ENCODE measurements around the gene PIGS.
A peak's percentile ranks its signal among the peaks of the same experiment; 100 is the strongest.
"Not testable (repeated sequence)": the region's sequence is repeated elsewhere in the genome, so short reads cannot be mapped to it uniquely, and the experiment has no call there.

Gene PIGS

DNA sequence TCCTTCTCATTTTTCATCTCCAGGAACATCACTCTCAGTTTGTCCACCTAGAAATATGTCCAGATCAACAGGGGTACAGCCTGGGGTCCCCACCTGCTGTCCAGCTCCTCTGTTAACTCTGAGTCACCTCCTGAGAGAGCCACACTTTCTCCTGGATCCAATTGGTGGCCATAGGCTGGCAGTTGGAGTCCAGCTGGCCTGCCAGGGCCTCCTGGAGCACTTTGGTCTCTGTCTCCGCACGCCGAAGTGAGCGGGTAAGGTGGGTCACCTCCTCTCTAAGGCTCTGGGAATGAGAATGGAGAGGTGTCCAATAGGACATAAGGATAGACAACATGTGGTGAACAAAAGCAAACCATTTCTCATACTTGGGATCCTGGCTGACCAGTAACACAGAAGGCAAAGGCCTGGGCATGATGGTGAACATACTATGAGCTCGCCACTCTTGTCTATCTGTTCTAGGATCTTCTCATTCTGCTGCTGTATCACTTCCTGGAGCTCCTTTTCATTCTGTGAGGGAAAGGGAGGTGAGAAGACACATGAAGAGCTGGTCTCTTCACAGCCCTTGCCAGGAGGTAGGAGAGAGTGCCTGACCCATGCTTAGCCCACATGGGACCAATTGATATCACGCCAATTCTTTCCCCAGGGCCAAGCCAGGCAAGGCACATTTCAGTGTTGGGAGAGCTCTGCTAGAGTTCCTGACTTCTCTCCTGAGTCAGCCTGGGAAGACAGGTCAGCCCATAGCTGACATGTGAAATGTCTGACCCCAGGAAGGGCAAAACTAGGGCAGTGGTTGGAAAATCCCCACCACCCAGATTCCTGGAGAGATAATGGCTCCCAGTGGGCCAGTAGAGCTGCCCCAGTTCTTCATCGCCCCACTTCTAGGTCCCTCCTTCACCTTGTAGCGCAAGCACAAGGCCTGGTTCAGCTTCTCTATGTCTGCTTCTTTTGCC, 7.2 kb upstream of the PIGS start:
- no peak for DNase-seq (ENCODE audit: low read depth)

- DNase-seq (ENCODE audit: low read depth) = no peak
These were observed 6.1 kb upstream of the PIGS start for GRCh38 chr17:28577466-28577824.

DNA sequence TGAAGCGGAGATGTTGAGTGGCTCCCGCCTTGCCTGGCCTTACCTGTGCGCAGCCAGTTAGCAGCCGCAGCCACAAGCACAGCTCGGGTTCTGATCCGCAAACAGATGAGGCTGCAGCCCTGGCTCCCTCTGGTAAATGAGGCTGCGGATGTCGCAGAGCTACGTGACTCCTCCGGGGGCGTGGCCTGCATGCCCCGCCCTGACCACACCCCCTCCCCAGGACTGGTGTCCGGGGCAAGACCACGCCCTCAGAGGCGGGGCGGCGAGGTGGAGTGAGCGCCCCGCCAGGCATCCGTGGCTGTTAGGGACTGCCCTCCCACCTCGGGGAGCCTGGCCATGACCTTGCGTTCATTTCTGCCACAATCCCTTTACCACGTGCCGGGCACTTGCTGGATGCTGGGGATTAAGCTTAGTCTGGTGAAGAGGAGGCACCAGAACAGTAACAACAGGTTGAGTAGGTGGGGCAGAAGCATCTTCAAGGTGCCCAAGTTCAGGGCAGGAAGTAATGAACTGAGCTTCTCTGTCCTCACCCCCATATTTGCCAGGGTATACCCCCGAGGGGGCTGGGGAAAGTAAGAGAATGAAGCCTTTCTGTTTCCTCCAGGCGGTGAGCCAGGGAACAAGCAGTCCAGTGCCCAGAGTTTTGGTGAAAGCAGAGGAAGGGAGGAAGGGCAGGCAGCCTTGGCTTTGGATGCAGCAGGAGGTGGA, 5.6 kb upstream of the PIGS start, which contains the start of gene ALDOC:
Gene ALDOC, minus strand, starts transcription at position 138 of the 708 bp plus-strand sequence. CDS start 1,363 bp downstream, outside the sequence.
- DNase-seq (ENCODE audit: low read depth) = peak; percentile 96

- DNase-seq (ENCODE audit: low read depth) = not testable (repeated sequence)
These were observed 4.7 kb upstream of the PIGS start for GRCh38 chr17:28576016-28576415.

DNA sequence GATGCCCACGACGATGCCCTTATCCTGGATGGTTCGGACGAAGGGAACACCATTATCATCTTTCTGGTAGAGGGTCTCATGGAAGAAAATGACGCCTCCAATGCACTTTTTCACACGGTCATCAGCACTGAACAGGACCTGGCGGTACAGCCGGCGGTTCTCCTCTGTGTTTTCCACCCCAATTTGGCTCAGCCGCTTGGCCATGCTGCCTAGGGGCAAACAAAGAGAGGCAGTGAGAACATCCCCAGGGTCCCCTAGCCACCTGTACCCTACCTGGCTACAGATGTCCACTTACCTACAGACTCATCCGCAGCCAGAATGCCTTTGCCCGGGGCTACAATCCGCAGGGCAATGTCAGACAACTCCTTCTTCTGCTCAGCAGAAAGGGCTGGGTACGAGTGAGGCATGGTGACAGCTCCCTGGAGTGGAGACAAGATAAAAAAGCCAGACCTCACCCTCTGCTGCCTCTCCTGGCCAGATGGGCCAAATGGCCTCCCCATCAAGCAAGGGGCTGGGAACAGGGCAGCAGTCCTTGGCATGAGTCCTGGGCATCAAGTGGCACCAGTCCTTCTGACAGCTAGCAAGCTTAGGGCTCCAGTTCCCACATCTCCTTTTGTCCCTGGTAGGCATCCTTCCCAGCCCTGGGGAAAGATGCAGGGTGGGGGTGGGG, 3.9 kb upstream of the PIGS start:
- no peak for DNase-seq (ENCODE audit: low read depth)

GRCh38 chr17:28574526-28574925, 3.2 kb upstream of the PIGS start:
- DNase-seq (ENCODE audit: low read depth) = no peak

GRCh38 chr17:28573966-28574480, 2.7 kb upstream of the PIGS start:
- DNase-seq (ENCODE audit: low read depth) = no peak

DNA sequence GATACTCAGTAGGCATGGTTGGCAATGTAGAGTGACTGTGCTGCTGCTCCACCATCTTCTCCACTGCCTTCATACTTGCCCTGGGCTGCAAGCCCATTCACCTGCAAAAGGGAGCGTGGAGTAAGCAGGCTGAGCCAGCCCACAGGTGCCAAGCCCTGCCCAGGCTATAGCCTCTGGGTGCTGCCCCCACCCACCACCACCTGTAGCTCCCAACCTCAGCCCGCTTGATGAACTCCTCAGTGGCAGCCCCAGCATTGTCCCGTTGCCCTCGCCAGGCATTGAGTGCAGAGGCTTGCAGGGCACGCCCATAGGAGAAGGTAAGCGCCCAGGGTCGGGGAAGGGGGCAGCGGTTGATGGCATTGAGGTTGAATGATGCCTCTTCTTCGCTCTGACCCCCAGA, 2.2 kb upstream of the PIGS start:
- DNase-seq (ENCODE audit: low read depth) = no peak

- no peak for DNase-seq (ENCODE audit: low read depth)
These were observed 1.7 kb upstream of the PIGS start for GRCh38 chr17:28573040-28573380.

- DNase-seq (ENCODE audit: low read depth) = no peak
These were observed 1.1 kb upstream of the PIGS start for GRCh38 chr17:28572259-28573039.

- peak; percentile 39 for DNase-seq (ENCODE audit: low read depth)
These were observed 486 bp downstream of the PIGS start for GRCh38 chr17:28570716-28571360.

DNA sequence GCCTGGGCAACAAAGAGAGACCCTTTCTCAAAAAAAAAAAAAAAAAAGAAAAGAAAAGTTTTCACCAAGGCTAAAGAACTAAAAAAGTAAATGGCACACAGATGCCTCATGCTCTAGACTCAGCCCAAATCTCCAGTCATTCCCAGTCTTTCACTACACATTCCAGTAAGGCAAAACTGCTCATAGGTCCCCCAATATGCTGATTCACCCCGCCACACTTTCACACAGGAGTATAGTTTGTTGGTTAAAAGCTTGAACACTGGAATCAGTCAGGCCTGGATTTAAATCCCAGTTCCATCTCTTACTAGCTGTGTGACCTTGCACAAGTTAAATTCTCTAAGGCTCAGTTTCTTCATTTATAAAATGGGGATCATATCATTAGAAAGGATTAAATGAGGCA, 1.9 kb downstream of the PIGS start:
- DNase-seq (ENCODE audit: low read depth) = no peak

GRCh38 chr17:28567604-28568003, 3.7 kb downstream of the PIGS start:
- no peak for DNase-seq (ENCODE audit: low read depth)

GRCh38 chr17:28563475-28563874, 7.8 kb downstream of the PIGS start:
- no peak for DNase-seq (ENCODE audit: low read depth)

GRCh38 chr17:28555022-28555421, 16.3 kb downstream of the PIGS start:
- DNase-seq (ENCODE audit: low read depth) = no peak

DNA sequence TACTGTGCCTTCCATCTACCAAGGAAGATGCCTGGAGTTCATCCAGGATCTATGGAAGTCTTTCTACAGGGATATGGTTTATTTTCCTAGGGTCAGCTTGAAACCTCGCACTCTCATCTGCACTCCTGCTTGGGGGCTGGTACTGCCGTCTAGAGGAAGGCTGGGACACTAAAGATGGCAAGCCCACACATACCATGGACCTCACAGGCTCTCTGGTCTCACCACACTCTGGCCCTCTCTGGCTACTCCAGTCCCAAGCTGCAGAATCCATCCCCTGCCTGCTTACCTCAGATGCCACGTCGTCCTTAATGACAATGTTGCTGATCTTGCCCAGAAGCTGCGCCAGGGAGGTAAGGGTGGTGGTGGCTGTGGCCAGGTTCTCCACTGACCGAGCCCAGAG, 16.8 kb downstream of the PIGS start:
- DNase-seq (ENCODE audit: low read depth) = no peak

GRCh38 chr17:28553000-28553505, 18.3 kb downstream of the PIGS start:
- no peak for DNase-seq (ENCODE audit: low read depth)

- DNase-seq (ENCODE audit: low read depth) = peak; percentile 61
These were observed 18.9 kb downstream of the PIGS start, which contains the start of gene UNC119 for GRCh38 chr17:28552176-28552999. UNC119 (minus strand) TSS chr17:28552624; CDS start chr17:28552557, 67 bp downstream.

DNA sequence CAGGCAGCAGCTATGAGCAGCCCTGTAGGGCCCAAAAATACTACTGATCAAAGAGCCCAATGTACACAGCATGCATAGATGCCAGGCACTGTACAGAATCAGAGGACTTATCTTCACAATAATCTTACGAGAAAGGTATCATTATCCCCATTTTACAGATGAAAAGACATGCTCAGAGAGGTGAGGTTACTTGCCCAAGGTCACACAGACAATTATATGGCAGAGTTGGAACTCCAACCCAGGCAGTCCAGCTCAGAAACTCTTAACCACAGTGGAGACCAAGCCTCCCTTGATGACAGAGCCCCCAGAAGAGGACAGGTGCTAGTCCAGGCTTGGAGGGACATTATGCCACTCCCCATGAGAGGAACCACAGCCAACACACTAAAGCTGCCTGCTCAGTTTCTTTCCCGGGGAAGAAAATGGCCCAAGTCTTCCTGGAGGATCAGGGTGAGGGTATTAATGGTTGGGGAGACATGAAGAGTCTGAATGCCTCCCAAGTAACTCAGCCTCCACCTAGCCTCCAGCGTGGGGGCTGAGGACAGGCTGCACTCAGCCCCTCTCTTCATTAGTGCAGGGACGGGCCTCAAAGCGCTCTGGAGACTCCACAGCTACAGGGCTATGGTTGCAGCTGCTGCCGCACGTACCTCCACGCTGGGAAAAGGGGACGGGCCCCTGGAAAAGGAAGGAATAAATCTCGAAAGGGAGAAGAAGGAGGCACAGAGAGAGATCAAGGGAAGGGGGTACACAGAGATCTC, 19.7 kb downstream of the PIGS start:
- no peak for DNase-seq (ENCODE audit: low read depth)
